ENCODE results near the gene TSPAN18.

Gene TSPAN18

GRCh38 chr11:44979543-44980399, 253.0 kb downstream of the TSPAN18 start:
- DNase-seq (ENCODE audit: low read depth): no peak

- DNase-seq (ENCODE audit: low read depth): no peak
Observed at GRCh38 chr11:44980533-44981427, 254.0 kb downstream of the TSPAN18 start.
